OCI-LY3 (cell line): ENCODE data around the gene HDAC6.

Experiments
- CTCF ChIP-seq: fragments of 200-600, 300-600 bp; sonication (generic); IDR thresholded peaks from 2 replicates; pipeline ENCODE4 v1.5.1; 2014; ENCODE audit warnings: antibody characterized with exemption, low read length, low read depth
- EZH2phosphoT487 ChIP-seq: fragments of 200-600 bp; shearing (Covaris generic); IDR thresholded peaks from 2 replicates; pipeline ENCODE4 v1.6.1; 2018; ENCODE audit warnings: antibody characterized with exemption, mixed run types, low read depth

- TF ChIP-seq CTCF (no peak), EZH2phosphoT487 (no peak)
These were observed 24.4 kb downstream of the HDAC6 start, which contains the start of gene ERAS for GRCh38 chrX:48826135-48826875.
